Left forelimb (tissue), 1 donor: ENCODE results near the gene SLC41A1.

ENCODE experiments used
- DNase-seq: peaks from one replicate; pipeline ENCODE4 v3.0.0-alpha.2; 2018; ENCODE audit warnings: low spot score

SLC41A1 gene

DNA sequence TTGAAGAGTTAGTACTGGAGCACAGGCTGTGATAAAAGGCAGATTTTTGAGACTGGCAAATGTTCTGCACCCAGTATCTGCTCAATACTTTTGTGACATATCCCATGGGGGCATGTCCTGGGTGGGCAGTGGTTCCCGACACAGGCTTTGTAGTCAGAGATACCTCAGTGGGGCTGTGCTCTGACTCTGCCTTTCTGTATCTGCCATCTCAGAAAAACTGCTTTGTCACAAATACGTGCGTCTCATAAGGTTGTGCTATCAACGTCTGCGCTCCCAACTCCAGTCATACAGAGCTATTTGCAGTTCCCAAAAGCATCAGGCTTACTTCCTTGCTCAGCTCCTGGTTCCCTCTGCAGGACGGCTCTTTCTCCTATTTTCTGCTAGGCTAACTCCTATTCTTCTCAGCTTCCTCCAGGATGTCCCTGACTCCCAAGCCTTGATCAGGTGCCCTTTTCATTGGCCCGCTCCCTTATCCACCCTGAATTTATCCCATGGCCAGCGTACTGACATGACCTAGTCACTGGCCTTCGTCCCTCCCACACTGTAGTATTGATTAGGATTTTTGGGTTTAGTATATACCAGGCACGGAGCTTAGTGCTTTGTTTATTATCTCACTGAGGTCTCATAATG is 25.6 kb downstream of the SLC41A1 start:
- no peak for DNase-seq

DNA sequence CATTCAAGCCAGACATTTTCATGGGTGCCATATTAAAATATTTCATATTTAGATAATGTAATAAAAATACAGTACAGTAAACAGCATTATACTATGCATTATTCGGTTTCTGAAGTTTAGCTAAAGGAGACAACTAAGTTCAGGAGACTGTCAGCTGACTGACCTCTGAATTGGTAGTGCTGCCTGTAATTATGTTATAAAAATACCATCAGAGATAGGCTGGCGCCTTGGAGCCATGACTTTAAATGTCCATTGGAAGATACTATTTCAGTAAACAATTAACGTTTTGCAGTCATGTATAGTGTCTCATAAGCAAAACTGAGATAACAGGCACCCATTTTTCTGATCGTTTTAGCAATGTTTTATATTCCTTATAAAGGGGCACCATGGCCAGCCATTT is 26.4 kb downstream of the SLC41A1 start:
- no peak for DNase-seq

DNA sequence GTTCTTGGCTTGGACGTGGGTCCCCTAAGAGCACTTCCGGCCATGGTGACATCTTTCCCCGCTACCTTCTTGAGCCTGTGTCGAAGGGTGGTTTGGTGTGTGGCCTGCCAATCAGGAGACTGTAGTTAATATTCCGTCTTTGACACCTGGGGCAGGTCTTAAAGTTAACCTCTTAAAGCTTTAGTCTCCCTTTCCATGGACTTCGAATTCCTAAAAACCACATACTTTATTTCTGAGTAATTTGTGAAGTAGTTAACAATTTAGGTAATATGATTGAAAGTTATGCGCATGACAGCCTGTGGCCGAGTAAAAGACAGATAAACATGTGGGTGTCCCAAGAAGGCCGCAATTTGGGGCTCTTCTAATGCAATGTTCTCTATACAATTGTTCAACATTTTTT is 27.6 kb downstream of the SLC41A1 start:
- DNase-seq = no peak

- no peak for DNase-seq
These were observed 29.1 kb downstream of the SLC41A1 start for GRCh38 chr1:205783904-205784303.

- DNase-seq = no peak
These were observed 29.6 kb downstream of the SLC41A1 start for GRCh38 chr1:205783433-205783795.

DNA sequence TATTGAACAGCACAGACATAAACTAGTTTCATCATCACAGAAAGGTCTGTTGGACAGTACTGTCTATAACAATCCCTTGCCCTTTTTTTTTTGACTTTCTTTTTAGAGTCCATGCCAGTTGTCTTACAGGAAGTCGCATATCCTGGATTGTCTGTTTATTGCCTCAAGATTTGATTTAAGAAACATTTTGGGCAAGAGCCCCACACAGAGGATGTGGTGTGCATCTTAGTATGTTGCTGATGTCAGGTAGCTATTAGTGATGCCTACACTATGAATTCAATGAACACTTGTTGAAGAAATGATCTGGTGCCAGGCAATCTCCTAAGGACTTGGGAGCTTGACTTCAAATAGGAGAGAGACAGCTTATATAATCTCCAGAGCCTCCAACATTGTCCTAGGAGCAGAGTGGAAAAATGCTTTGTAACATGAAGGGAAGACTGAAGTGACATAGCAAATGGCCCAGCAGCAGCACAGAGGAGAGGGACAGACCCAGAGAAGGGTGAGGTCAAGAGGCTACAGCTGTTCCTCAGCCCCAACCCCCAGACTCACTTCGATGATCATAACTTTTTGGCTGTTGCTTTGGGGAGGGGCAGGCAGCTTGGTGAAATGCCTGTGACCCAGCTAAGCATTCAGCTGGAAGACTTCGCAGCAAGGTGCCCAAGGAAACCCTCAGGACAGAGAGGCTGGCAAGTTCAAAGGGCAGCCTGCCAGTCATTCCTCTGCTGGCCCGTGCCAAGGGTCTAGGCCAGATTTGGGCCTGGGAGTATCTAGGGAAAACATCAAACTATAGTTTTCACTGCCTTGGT is 30.2 kb downstream of the SLC41A1 start:
- no peak for DNase-seq

GRCh38 chr1:205780335-205780734 is 32.7 kb downstream of the SLC41A1 start:
- no peak for DNase-seq

DNA sequence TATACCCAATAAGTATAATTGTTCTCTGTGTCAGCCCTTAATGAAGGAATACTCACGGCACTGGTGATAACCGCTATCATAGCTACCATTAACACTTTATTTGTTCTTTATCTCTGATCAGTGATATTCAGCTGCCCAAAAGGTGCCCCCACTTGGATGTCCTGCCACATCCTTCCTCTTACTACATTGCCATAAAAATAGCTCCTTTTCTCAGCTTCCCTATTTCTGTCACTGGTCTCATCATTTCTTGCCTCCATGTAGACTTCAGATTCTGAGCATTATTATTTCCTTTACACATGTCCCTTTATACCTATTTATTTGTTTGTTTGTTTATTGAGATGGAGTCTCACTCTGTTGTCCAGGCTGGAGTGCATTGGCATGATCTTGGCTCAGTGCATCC is 35.0 kb downstream of the SLC41A1 start:
- no peak for DNase-seq

DNA sequence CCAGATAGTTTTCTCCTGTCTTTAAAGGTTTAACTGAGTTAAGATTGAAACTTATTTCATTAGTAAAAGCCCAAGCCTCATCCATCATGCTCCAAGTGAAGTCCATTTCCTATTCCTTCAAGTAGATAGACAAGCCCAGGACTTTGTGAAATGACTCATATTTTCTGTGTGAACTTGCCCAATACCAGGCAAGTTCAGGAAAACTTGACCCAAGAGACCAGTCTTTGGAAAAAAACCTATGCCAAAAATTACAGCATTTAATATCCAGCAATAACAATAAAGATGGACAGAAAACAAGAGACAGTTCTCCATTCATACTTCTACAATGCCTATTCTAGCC is 37.3 kb downstream of the SLC41A1 start:
- no peak for DNase-seq

GRCh38 chr1:205775015-205775716 is 37.8 kb downstream of the SLC41A1 start, which contains the start of gene RAB29:
RAB29 (minus strand) TSS chr1:205775482; CDS start chr1:205774956, 526 bp downstream.
- peak; percentile 80 for DNase-seq

DNA sequence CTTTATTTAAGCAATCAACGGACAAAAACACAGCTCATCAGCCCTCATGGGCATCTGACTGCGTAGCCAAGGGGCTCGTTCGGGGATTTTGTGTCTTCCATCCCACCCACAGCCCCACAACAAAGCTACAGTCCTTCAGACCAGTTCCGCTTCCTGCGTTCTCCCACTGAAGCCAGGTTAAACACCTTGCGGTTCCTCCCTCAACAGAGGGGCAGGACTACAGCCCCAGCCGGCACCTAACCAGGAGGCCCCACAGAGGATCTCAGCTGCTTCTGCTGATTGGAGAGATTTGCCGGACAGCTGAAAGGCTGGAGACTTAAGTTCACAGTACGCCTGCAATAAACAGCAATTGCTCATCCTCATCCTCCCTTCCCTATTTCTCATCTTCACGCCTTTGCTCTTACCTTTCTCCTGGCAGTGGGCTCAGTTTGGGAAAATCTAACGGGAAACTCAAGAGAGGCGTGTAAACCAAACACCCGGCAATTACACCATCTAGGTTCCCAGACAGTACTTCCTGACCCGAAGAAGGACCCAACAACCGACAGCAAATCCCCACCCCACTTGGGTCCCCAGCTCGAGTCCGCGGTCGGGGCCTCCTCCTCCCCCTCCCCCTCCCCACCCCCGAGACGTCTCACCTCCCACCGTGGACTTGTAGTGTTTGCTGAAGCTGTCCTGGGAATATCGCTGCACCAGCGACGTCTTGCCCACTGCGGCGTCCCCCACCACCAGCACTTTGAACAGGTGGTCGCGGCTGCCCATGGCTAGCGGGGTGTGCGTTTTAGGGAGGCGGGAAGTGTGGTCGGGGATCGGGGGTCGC is 38.6 kb downstream of the SLC41A1 start:
- no peak for DNase-seq

- no peak for DNase-seq
These were observed 40.4 kb downstream of the SLC41A1 start for GRCh38 chr1:205772607-205773032.

DNA sequence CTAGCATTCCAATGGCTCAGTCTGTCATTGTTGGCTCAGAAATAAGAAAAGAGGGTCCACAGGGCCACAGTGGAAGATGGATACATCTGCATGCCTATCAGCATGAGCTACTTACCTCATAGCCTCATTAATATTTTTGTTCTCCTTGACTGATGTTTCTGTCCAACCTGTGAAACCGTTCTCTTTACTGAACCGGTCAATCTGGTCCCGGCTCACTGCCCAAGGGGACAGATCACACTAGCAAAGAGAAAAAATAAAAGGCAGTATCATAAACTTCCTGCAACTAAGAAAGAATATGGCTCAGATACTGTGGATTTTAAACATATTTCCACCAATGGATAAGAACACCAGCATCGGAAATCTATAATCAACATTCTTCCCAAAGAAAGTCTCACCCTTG is 42.4 kb downstream of the SLC41A1 start:
- no peak for DNase-seq

GRCh38 chr1:205769641-205770365 is 43.2 kb downstream of the SLC41A1 start:
- no peak for DNase-seq

GRCh38 chr1:205767248-205767647 is 45.8 kb downstream of the SLC41A1 start:
- DNase-seq = no peak

DNA sequence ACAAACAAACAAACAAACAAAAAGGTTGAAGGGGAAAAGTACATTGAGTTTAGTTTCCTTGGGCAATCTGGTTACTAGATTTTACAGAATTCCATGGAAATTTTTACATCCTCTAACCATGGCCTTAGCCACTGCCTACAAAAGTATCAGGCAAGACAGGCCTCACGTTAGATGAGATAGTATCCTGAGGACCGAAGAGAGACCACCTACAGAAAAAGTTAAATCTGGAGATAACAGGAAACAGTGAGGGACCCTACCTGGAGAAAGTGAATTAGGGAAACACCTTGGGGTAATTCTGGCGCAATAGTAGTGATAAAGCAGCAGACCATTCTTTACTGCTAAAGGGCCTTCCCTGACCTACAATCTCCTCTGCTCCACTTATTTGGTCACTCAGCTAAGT is 46.4 kb downstream of the SLC41A1 start:
- no peak for DNase-seq

- no peak for DNase-seq
These were observed 47.0 kb downstream of the SLC41A1 start for GRCh38 chr1:205766038-205766437.

GRCh38 chr1:205764578-205764977 is 48.4 kb downstream of the SLC41A1 start:
- DNase-seq = no peak

- DNase-seq = no peak
These were observed 49.0 kb downstream of the SLC41A1 start for GRCh38 chr1:205763980-205764379.

- DNase-seq = no peak
These were observed 52.4 kb downstream of the SLC41A1 start for GRCh38 chr1:205760606-205761005.

GRCh38 chr1:205756552-205756951 is 56.4 kb downstream of the SLC41A1 start:
- no peak for DNase-seq

GRCh38 chr1:205754857-205755256 is 58.1 kb downstream of the SLC41A1 start:
- DNase-seq = no peak
